GM12878 (cell line): ENCODE results near the gene PGAM2. TPM values are rescaled to one million over a fixed set of nuclear protein-coding genes. Genes with fewer than 3 reads are reported as not detected.

ENCODE experiments used
- ATAC-seq: fragments of 200-7000 bp; cut with Tn5 transposase; 3 replicates; pipeline ENCODE4 v1.9.1; 2020; ENCODE audit warnings: mild to moderate bottlenecking, moderate library complexity
- BruUV-seq: library from RNA; stranded (reverse); fragments of 400-500 nt; replicated peaks from 2 replicates; lab custom pipeline; 2021; lab: Mats Ljungman, UMichigan
- CTCF ChIA-PET: fragments of 300-600 bp; sonication (Branson Sonifier 250); formaldehyde crosslinking; extraction: SDS; loops from one replicate; lab custom pipeline; 2021; ENCODE audit warnings: inconsistent platforms; lab: Yijun Ruan, JAX
- POLR2A ChIA-PET: fragments of 350-600 bp; formaldehyde crosslinking; extraction: SDS; loops from one replicate; lab custom pipeline; 2021; ENCODE audit warnings: inconsistent platforms; lab: Charles Lee
- RAD21 ChIA-PET: fragments of 300-600 bp; sonication (Branson Sonifier 250); formaldehyde crosslinking; loops from one replicate; lab custom pipeline; 2023; ENCODE audit warnings: antibody characterized with exemption; ENCODE audit not compliant: unreplicated experiment; lab: Charles Lee
- SMC1A ChIA-PET: fragments of 300-600 bp; sonication (Branson Sonifier 250); formaldehyde crosslinking; loops from one replicate; lab custom pipeline; 2023; ENCODE audit not compliant: unreplicated experiment, uncharacterized antibody; lab: Charles Lee
- DNase-seq: peaks from one replicate; pipeline ENCODE4 v3.0.0-alpha.2; 2011; ENCODE audit warnings: low read depth, low spot score
- FAIRE-seq: peaks from 3 replicates; lab custom pipeline; 2011; peaks lifted over from hg19 to GRCh38; lab: Jason Lieb, UNC
- H2AFZ ChIP-seq: 2 replicates; pipeline ENCODE4 v1.6.0; 2011; ENCODE audit warnings: low read depth, low read length, control low read depth; ENCODE audit not compliant: control insufficient read depth
- H3K27ac ChIP-seq: 2 replicates; pipeline ENCODE4 v1.5.1; 2011; ENCODE audit warnings: control low read depth; ENCODE audit not compliant: control insufficient read depth, insufficient read depth
- H3K27me3 ChIP-seq, 2 experiments: replicated peaks in 1 of 2; 2 replicates each; pipeline versions ENCODE4 v1.6.0 to v1.6.1; 2011; ENCODE audit warnings: low read length in 1 of 2; ENCODE audit not compliant: control insufficient read depth in 2 of 2, insufficient read depth in 2 of 2
- H3K36me3 ChIP-seq, 2 experiments: 2 replicates each; pipeline ENCODE4 v1.5.1; 2011; ENCODE audit warnings: low read length in 1 of 2; ENCODE audit not compliant: control insufficient read depth in 2 of 2, insufficient read depth in 2 of 2
- H3K4me1 ChIP-seq: 2 replicates; pipeline ENCODE4 v1.6.1; 2011; ENCODE audit warnings: mild to moderate bottlenecking, low read length, moderate library complexity, mixed read lengths; ENCODE audit not compliant: control insufficient read depth, insufficient read depth
- H3K4me2 ChIP-seq: 2 replicates; pipeline ENCODE4 v1.6.0; 2011; ENCODE audit warnings: control low read depth; ENCODE audit not compliant: control insufficient read depth, insufficient read depth
- H3K4me3 ChIP-seq: fragments of 200-600 bp; sonication (generic); 2 replicates; pipeline ENCODE4 v1.5.1; 2016
- H3K79me2 ChIP-seq: 2 replicates; pipeline ENCODE4 v1.6.0; 2011; ENCODE audit warnings: low read length; ENCODE audit not compliant: control insufficient read depth, insufficient read depth
- H3K9ac ChIP-seq: 2 replicates; pipeline ENCODE4 v1.8.0; 2011; ENCODE audit warnings: low read length, control low read depth, mixed read lengths; ENCODE audit not compliant: control insufficient read depth, insufficient read depth
- H3K9me3 ChIP-seq: replicated peaks from 3 replicates; pipeline ENCODE4 v1.5.1; 2011; ENCODE audit warnings: mild to moderate bottlenecking, low read length; ENCODE audit not compliant: control insufficient read depth, insufficient read depth
- H4K20me1 ChIP-seq: 2 replicates; pipeline ENCODE4 v1.6.0; 2011; ENCODE audit not compliant: control insufficient read depth, insufficient read depth
- IKZF2 ChIP-seq, 2 experiments: fragments of 450-650 bp; IDR thresholded peaks; 2 replicates each; pipeline ENCODE4 v1.6.1; 2017; ENCODE audit warnings: mild to moderate bottlenecking in 2 of 2, moderate library complexity in 2 of 2
- MYC ChIP-seq: IDR thresholded peaks from 2 replicates; pipeline ENCODE4 v1.6.1; 2011; ENCODE audit warnings: mild to moderate bottlenecking, low read length, moderate library complexity, inconsistent platforms; ENCODE audit not compliant: insufficient read depth, insufficient replicate concordance, insufficient read length, severe bottlenecking
- RELB ChIP-seq: fragments of 450-650 bp; IDR thresholded peaks from 2 replicates; pipeline ENCODE4 v1.6.1; 2017; ENCODE audit warnings: low read depth, mild to moderate bottlenecking, moderate library complexity
- SMAD5 ChIP-seq: IDR thresholded peaks from 2 replicates; pipeline ENCODE4 v1.6.1; 2016; ENCODE audit warnings: antibody characterized with exemption, low read depth
- ZNF217 ChIP-seq: fragments of 450-650 bp; IDR thresholded peaks from 2 replicates; pipeline ENCODE4 v1.6.1; 2017; ENCODE audit warnings: antibody characterized with exemption, mild to moderate bottlenecking
- WGBS: methylation state at CpG from one replicate; pipeline ENCODE4 v1.1.6; 2016; ENCODE audit warnings: low lambda C conversion rate; ENCODE audit not compliant: insufficient replicate concordance, insufficient coverage; ENCODE audit errors: missing lambda C conversion rate; 5-methylcytosine and 5-hydroxymethylcytosine counted together
- in situ Hi-C: fragments of 300-500 bp; cut with MboI; formaldehyde crosslinking; loops from 9 replicates; pipeline ENCODE4 v1.14.3; 2018; ENCODE audit warnings: mixed read lengths
- intact Hi-C: fragments of 100-400 bp; cut with micrococcal nuclease; formaldehyde crosslinking; loops from one replicate; pipeline ENCODE4 v1.14.2; 2022; ENCODE audit not compliant: unreplicated experiment
- polyA plus RNA-seq, 11 experiments: library from polyadenylated mRNA; depleted of rRNA in 4 of 11; unstranded in 6 of 11; stranded (reverse) in 5 of 11; fragments of >200 nt; fragmentation: Nextera tagmentation in 4 of 11; fragmentation: Illumina TruSeq in 1 of 11; extraction: Ambion mirVana in 4 of 11; extraction: Trizol in 1 of 11; gene quantifications; 1 replicate in 1 of 11; 2 replicates in 10 of 11; pipeline versions ENCODE4 v1.2.1 to v1.2.3, GENCODE V29; 2011 to 2016; ENCODE audit warnings: inconsistent platforms in 2 of 11, missing spikeins in 2 of 11, low read depth in 1 of 11
- total RNA-seq, 4 experiments: library from RNA; depleted of rRNA in 3 of 4; stranded (reverse); fragments of >200 nt in 3 of 4; fragmentation: Illumina TruSeq in 1 of 4; extraction: Trizol in 1 of 4; gene quantifications; 2 replicates each; pipeline versions ENCODE4 v1.2.1 to v1.2.3, GENCODE V29; 2013 to 2021

Gene PGAM2
- total and polyA plus RNA-seq, 10 of the 15 experiments (the other 5 are each of a cell fraction or from before 2014, with no cell fraction given), result not detected

GRCh38 chr7:44107961-44108767, 42.8 kb upstream of the PGAM2 start:
- Histone ChIP-seq H3K36me3 (no peaks in the 10 kb centered on the region), H3K4me1 (no peaks in the 10 kb centered on the region), H3K9ac (no peak overlapping the region), H3K27ac (no peak overlapping the region), H3K27me3 (peaks cover 11 to 15% of the 10 kb centered on the region in 2 experiments), H3K4me3 (no peak overlapping the region), H3K79me2 (no peaks in the 10 kb centered on the region), H4K20me1 (no peaks in the 10 kb centered on the region), H2AFZ (no peak overlapping the region), H3K9me3 (no peaks in the 10 kb centered on the region), H3K4me2 (no peak overlapping the region)
- no peak for DNase-seq
- ChIA-PET SMC1A (no interaction called here), CTCF (no interaction called here), POLR2A (no interaction called here), RAD21 (no interaction called here)
- 24% methylated on average over 21 of the region's 21 CpGs for WGBS
- TF ChIP-seq RELB (no peak), MYC (no peak), IKZF2 (IDR thresholded peaks at IDR 0.05) (no peak), ZNF217 (no peak), SMAD5 (no peak)
- no TSS peak for BruUV-seq
- no peak for FAIRE-seq
- intact Hi-C loops, result no loop called here
- in situ Hi-C loops, result no loop called here
- ATAC-seq, result no peak
